Large intestine (tissue), 3 donors: ENCODE results near the gene TAS2R40. TPM values are rescaled to one million over a fixed set of nuclear protein-coding genes. Genes with fewer than 3 reads are reported as not detected.

Source experiments
- DNase-seq, 2 donors: peaks; one replicate each; pipeline versions ENCODE4 v3.0.0 to v3.0.0-alpha.2; 2013
- H3K27ac ChIP-seq: one replicate; pipeline ENCODE4 v1.5.1; 2013; ENCODE audit warnings: low read length
- H3K27me3 ChIP-seq: 2 replicates; pipeline ENCODE4 v1.6.1; 2013; ENCODE audit warnings: low read length; ENCODE audit not compliant: control insufficient read depth, insufficient read depth
- H3K36me3 ChIP-seq: 2 replicates; pipeline ENCODE4 v1.6.1; 2013; ENCODE audit warnings: low read length; ENCODE audit not compliant: control insufficient read depth, insufficient read depth
- H3K4me1 ChIP-seq: one replicate; pipeline ENCODE4 v1.6.1; 2013; ENCODE audit warnings: low read length; ENCODE audit not compliant: control insufficient read depth, insufficient read depth
- H3K4me3 ChIP-seq: one replicate; pipeline ENCODE4 v1.5.1; 2013; ENCODE audit warnings: low read length
- H3K9me3 ChIP-seq: one replicate; pipeline ENCODE4 v1.6.1; 2013; ENCODE audit warnings: mild to moderate bottlenecking, low read depth, low read length, moderate library complexity; ENCODE audit not compliant: control insufficient read depth
- WGBS: methylation state at CpG from one replicate; pipeline ENCODE4 v1.1.5; 2013; ENCODE audit warnings: low lambda C conversion rate; ENCODE audit not compliant: insufficient coverage; 5-methylcytosine and 5-hydroxymethylcytosine counted together
- polyA plus RNA-seq: library from polyadenylated mRNA; unstranded; fragments of 120-200 nt; gene quantifications from one replicate; pipeline ENCODE4 v1.2.1, GENCODE V29; 2013

The TAS2R40 gene
- polyA plus RNA-seq, 1 donor: not detected

DNA sequence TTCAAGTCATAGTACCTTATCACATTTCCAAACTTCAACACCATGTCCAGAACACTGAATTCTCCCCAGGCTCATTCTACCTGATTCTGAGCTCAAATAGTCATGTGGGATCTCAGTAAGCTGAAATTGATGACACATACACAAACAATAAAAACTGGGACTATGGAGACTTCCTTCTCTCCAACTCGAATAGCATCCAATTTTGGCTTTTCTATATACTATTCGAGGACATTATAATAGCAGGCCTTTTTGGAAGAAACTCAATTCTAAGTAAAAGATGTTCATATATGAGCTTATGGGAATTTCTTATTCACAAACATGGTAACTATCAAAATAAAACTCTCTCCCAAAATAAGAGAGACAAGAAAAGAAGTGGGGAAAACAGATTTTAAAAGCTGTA lies 551 bp upstream of the TAS2R40 start:
- Histone ChIP-seq H3K4me1 (no peaks in the 10 kb centered on the region), H3K36me3 (no peaks in the 10 kb centered on the region), H3K9me3 (no peaks in the 10 kb centered on the region), H3K27ac (no peak overlapping the region), H3K27me3 (peaks cover 3% of the 10 kb centered on the region), H3K4me3 (no peak overlapping the region)
- WGBS: no CpG with 5 or more reads among the region's 2 CpGs
- DNase-seq: no peak

- H3K36me3 ChIP-seq: no peaks in the 10 kb centered on the region
These were observed 945 bp downstream of the TAS2R40 start for GRCh38 chr7:143222782-143223181.

GRCh38 chr7:143223784-143224183 lies 1.9 kb downstream of the TAS2R40 start:
- no peaks in the 10 kb centered on the region for H3K36me3 ChIP-seq
- H3K4me1 ChIP-seq: no peaks in the 10 kb centered on the region
- no peak for DNase-seq
- peaks cover 3% of the 10 kb centered on the region for H3K27me3 ChIP-seq
- no CpG with 5 or more reads among the region's 4 CpGs for WGBS
- H3K4me3 ChIP-seq: no peak overlapping the region
- no peaks in the 10 kb centered on the region for H3K9me3 ChIP-seq
- H3K27ac ChIP-seq: no peak overlapping the region

More at GRCh38 chr7:143222782-143223181, 945 bp downstream of the TAS2R40 start:
- WGBS: no CpG with 5 or more reads among the region's 7 CpGs
- Histone ChIP-seq H3K27me3 (peaks cover 3% of the 10 kb centered on the region), H3K4me1 (no peaks in the 10 kb centered on the region), H3K27ac (no peak overlapping the region), H3K9me3 (no peaks in the 10 kb centered on the region), H3K4me3 (no peak overlapping the region)
- no peak for DNase-seq

GRCh38 chr7:143225047-143225446 lies 3.2 kb downstream of the TAS2R40 start:
- Histone ChIP-seq H3K9me3 (no peaks in the 10 kb centered on the region), H3K27ac (no peak overlapping the region), H3K4me3 (no peak overlapping the region), H3K36me3 (no peaks in the 10 kb centered on the region), H3K27me3 (peaks cover 3% of the 10 kb centered on the region), H3K4me1 (no peaks in the 10 kb centered on the region)
- no peak for DNase-seq
- no CpG with 5 or more reads among the region's 5 CpGs for WGBS

DNA sequence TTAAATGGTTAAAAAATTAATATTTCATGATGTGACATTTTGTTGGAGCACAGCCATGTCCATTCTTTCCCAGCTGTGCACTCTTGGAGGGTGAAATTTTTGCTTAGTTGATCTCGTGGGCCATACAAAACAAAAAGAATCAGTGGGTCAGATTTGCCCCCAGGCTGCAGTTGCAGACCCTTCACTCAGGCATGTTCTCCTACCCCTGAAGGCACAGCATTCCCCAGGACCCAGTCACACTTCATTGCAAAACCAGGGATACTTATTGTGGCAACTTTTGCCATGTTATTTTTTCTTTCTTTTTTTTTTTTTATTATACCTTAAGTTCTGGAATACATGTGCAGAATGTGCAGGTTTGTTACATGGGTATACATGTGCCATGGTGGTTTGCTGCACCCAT lies 6.0 kb downstream of the TAS2R40 start:
- Histone ChIP-seq H3K4me1 (no peaks in the 10 kb centered on the region), H3K9me3 (peaks cover 8% of the 10 kb centered on the region), H3K36me3 (no peaks in the 10 kb centered on the region), H3K27ac (no peak overlapping the region), H3K4me3 (no peak overlapping the region), H3K27me3 (peaks cover 3% of the 10 kb centered on the region)
- WGBS: no CpG with 5 or more reads among the region's 1 CpG
- no peak for DNase-seq

DNA sequence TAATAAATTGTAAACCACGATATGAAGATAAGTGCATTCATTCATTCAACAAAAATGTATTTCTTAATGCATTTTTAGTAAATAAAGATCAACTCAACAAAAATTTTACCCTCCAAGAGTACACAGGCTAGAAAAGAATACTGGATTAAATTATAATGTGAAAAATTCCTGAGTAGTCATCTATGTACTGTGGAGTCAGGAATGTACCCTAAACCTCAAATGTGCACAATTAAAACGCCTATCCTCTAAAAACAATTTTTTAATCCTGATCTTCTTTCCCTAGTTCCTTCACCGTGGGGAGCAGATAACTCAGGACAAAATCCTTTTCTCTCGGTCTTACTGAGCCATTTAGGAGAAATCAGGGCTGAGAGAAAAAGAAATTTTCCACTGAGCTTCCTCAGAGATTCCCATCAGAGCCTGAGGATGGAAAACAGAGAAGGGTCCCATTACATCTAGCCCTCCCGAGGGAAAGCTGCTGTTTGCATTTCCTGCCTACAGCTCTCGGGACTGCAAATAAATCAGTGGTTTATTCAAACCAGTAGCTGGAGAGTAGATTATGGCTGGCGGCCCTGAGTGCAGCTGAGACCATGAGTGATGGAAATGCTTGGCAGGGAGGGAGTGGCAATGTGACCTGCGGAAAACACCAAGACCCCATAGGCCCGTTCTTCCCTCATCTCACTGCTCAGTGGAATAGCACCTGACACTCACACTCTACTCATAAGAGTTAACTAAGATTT lies 7.4 kb downstream of the TAS2R40 start:
- Histone ChIP-seq H3K4me3 (no peak overlapping the region), H3K9me3 (peaks cover 8% of the 10 kb centered on the region), H3K4me1 (no peaks in the 10 kb centered on the region), H3K36me3 (no peaks in the 10 kb centered on the region), H3K27ac (no peak overlapping the region), H3K27me3 (no peaks in the 10 kb centered on the region)
- DNase-seq: peak in 1 of 2 donors; percentile 6
- 60% methylated on average over 2 of the region's 9 CpGs for WGBS

GRCh38 chr7:143230602-143231457 lies 9.0 kb downstream of the TAS2R40 start:
- no peak for DNase-seq
- Histone ChIP-seq H3K4me3 (no peak overlapping the region), H3K27ac (no peak overlapping the region), H3K9me3 (peaks cover 8% of the 10 kb centered on the region), H3K36me3 (no peaks in the 10 kb centered on the region), H3K27me3 (no peaks in the 10 kb centered on the region), H3K4me1 (no peaks in the 10 kb centered on the region)
- no CpG with 5 or more reads among the region's 2 CpGs for WGBS

DNA sequence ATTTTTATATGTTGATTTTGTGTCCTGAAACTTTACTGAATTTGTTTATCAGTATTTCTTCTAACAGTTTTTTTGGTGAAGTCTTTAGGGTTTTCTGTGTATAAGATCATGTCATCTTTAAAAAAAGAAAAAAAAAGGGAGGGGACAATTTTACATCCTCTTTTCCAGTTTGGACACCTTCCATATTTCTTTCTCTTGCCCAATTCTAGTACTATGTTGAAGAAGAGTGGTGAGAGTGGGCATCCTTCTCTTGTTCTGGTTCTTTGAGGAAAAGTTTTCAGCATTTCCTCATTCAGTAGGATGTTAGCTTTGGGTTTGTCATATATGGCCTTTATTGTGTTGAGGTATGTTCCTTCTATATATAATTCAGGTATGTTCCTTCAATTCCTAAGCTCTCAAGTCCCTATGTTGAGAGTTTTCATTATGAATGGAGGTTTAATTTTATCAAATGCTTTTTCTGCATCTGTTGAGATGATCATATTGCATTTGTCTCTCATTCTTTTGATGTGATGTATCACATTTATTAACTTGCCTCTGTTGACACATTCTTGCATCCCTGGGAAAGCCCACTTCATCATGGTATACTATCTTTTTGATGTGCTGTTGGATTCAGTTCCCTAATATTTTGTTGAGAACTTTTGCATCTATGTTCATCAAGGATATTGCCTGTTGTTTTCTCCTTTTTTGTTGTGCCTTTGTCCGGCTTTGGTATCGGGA lies 12.1 kb downstream of the TAS2R40 start:
- no peaks in the 10 kb centered on the region for H3K36me3 ChIP-seq
- no CpG with 5 or more reads among the region's 2 CpGs for WGBS
- H3K27ac ChIP-seq: no peak overlapping the region
- H3K4me1 ChIP-seq: no peaks in the 10 kb centered on the region
- DNase-seq: no peak
- H3K4me3 ChIP-seq: no peak overlapping the region
- H3K27me3 ChIP-seq: no peaks in the 10 kb centered on the region
- H3K9me3 ChIP-seq: peaks cover 8% of the 10 kb centered on the region

DNA sequence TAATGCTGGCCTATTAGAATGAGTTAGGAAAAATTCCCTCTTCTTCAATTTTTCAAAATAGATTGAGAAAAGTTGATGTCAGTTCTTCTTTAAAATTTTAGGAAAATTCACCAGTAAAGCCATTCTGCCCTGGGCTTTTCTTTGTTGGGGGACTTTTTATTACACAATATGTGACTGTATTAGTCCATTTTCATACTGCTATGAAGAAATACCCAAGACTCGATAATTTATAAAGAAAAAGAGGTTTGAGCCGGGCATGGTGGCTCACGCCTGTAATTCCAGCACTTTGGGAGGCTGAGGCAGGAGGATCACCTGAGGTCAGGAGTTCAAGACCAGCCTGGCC lies 12.7 kb downstream of the TAS2R40 start:
- WGBS: no CpG with 5 or more reads among the region's 3 CpGs

GRCh38 chr7:143235561-143235960 lies 13.7 kb downstream of the TAS2R40 start:
- Histone ChIP-seq H3K27ac (no peak overlapping the region), H3K4me3 (no peak overlapping the region), H3K4me1 (no peaks in the 10 kb centered on the region), H3K36me3 (no peaks in the 10 kb centered on the region), H3K27me3 (no peaks in the 10 kb centered on the region), H3K9me3 (peaks cover 6% of the 10 kb centered on the region)
- no peak for DNase-seq
- 38% methylated on average over 1 of the region's 1 CpG for WGBS

More for the DNA sequence above, 12.7 kb downstream of the TAS2R40 start:
- Histone ChIP-seq H3K27ac (no peak overlapping the region), H3K4me3 (no peak overlapping the region), H3K27me3 (no peaks in the 10 kb centered on the region), H3K36me3 (no peaks in the 10 kb centered on the region), H3K9me3 (peaks cover 8% of the 10 kb centered on the region), H3K4me1 (no peaks in the 10 kb centered on the region)
- DNase-seq: no peak
